ENCODE results near the gene KSR1. TPM values are rescaled to one million over a fixed set of nuclear protein-coding genes. Genes with fewer than 3 reads are reported as not detected.
A peak's percentile ranks its signal among the peaks of the same experiment; 100 is the strongest.

KSR1 gene
- total RNA-seq, 2 donors from 2014 or later, result 99.9 to 142 TPM

- ATAC-seq (no peak), DNase-seq (no peak)
- no peaks in the 10 kb centered on the region for H3K9me3 ChIP-seq
- H3K4me3 ChIP-seq, result no peak overlapping the region
- no peak overlapping the region for H3K27ac ChIP-seq
- no peak for TF ChIP-seq POLR2A (IDR thresholded peaks at IDR 0.05)
- WGBS, 2 donors, result 87% methylated on average over 4 to 9 of the region's 9 CpGs
- intact Hi-C loops (cut with DNase I), result loop anchor here (5.0 kb wide), 1 partner anchor 231 kb away; no protein-coding TSS in a partner anchor
- no peaks in the 10 kb centered on the region for H3K4me1 ChIP-seq
- peaks cover 0 to 33% of the 10 kb centered on the region in 2 donors for H3K36me3 ChIP-seq (replicated peaks in 1 of 2; ENCODE audit: insufficient read depth in 1 of 2, low read depth in 2 of 2)
- H3K27me3 ChIP-seq, result no peaks in the 10 kb centered on the region
Measured at GRCh38 chr17:27593232-27593856, 137.1 kb downstream of the KSR1 start.

DNA sequence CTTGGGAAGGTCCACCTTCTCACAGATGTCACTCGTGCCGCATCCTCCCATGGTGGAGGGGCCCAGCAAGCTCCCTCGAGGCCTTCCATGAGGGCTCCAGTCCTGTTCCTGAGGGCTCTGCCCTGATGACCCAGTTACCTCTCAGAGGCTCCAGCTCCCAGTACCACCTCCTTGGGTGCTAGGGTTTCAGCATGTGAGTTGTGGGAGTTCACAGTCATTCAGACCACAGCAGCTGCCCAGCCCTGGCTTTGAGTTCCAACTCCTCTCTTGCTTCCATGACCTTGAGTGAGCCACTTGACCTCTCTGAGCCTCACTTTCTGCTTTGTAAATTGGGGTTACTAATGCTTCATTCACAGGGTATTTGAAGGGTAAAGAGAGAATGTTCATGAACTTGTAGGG lies 137.6 kb downstream of the KSR1 start:
- WGBS, 2 donors, result 75% methylated on average over 3 of the region's 3 CpGs; no CpG with 5 or more reads in 1 of the 2 donors
- ATAC-seq, result no peak
- Histone ChIP-seq H3K27me3 (no peaks in the 10 kb centered on the region), H3K4me1 (no peaks in the 10 kb centered on the region), H3K27ac (no peak overlapping the region), H3K9me3 (no peaks in the 10 kb centered on the region), H3K4me3 (no peak overlapping the region), H3K36me3 (replicated peaks in 1 of 2; ENCODE audit: insufficient read depth in 1 of 2, low read depth in 2 of 2) (peaks cover 0 to 31% of the 10 kb centered on the region in 2 donors)
- intact Hi-C loops (cut with DNase I), result loop anchor here (5.0 kb wide), 1 partner anchor 232 kb away; no protein-coding TSS in a partner anchor
- no peak for DNase-seq
- no peak for TF ChIP-seq POLR2A (IDR thresholded peaks at IDR 0.05)
- TF ChIP-seq, protein P1, sequence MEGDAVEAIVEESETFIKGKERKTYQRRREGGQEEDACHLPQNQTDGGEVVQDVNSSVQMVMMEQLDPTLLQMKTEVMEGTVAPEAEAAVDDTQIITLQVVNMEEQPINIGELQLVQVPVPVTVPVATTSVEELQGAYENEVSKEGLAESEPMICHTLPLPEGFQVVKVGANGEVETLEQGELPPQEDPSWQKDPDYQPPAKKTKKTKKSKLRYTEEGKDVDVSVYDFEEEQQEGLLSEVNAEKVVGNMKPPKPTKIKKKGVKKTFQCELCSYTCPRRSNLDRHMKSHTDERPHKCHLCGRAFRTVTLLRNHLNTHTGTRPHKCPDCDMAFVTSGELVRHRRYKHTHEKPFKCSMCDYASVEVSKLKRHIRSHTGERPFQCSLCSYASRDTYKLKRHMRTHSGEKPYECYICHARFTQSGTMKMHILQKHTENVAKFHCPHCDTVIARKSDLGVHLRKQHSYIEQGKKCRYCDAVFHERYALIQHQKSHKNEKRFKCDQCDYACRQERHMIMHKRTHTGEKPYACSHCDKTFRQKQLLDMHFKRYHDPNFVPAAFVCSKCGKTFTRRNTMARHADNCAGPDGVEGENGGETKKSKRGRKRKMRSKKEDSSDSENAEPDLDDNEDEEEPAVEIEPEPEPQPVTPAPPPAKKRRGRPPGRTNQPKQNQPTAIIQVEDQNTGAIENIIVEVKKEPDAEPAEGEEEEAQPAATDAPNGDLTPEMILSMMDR (IDR thresholded peaks at IDR 0.05), result no peak

- no peak for ATAC-seq
- TF ChIP-seq, protein P1 (IDR thresholded peaks at IDR 0.05), result no peak
- no peak for TF ChIP-seq POLR2A (IDR thresholded peaks at IDR 0.05)
- DNase-seq, result no peak
- Histone ChIP-seq H3K36me3 (replicated peaks in 1 of 2; ENCODE audit: insufficient read depth in 1 of 2, low read depth in 2 of 2) (peaks cover 0 to 32% of the 10 kb centered on the region in 2 donors), H3K27ac (no peak overlapping the region), H3K27me3 (no peaks in the 10 kb centered on the region), H3K4me1 (no peaks in the 10 kb centered on the region), H3K9me3 (no peaks in the 10 kb centered on the region), H3K4me3 (no peak overlapping the region)
- 83 to 96% methylated on average over 2 of the region's 2 CpGs for WGBS, 2 donors
- intact Hi-C loops (cut with DNase I), result no loop called here
Measured at GRCh38 chr17:27595208-27595607, 139.0 kb downstream of the KSR1 start.

- H3K36me3 ChIP-seq (replicated peaks in 1 of 2; ENCODE audit: insufficient read depth in 1 of 2, low read depth in 2 of 2), result peaks cover 0 to 33% of the 10 kb centered on the region in 2 donors
- no peak for ATAC-seq
- H3K9me3 ChIP-seq, result no peaks in the 10 kb centered on the region
- WGBS, 2 donors, result 66 to 71% methylated on average over 4 of the region's 4 CpGs
- no peak for DNase-seq
- no peak overlapping the region for H3K27ac ChIP-seq
- no peak for TF ChIP-seq POLR2A (IDR thresholded peaks at IDR 0.05)
- TF ChIP-seq, protein P1 (IDR thresholded peaks at IDR 0.05), result no peak
- H3K4me3 ChIP-seq, result no peak overlapping the region
- no peaks in the 10 kb centered on the region for H3K27me3 ChIP-seq
- peaks cover 2% of the 10 kb centered on the region for H3K4me1 ChIP-seq
- intact Hi-C loops (cut with DNase I), result no loop called here
Measured at GRCh38 chr17:27596096-27596495, 139.8 kb downstream of the KSR1 start.

GRCh38 chr17:27596566-27597187 lies 140.4 kb downstream of the KSR1 start:
- 58 to 67% methylated on average over 8 to 9 of the region's 9 CpGs for WGBS, 2 donors
- peak in 2 of 4 donors; percentile 38 to 51 for DNase-seq
- no peaks in the 10 kb centered on the region for H3K27me3 ChIP-seq
- H3K4me1 ChIP-seq, result peaks cover 8% of the 10 kb centered on the region
- H3K36me3 ChIP-seq (replicated peaks in 1 of 2; ENCODE audit: insufficient read depth in 1 of 2, low read depth in 2 of 2), result peaks cover 0 to 32% of the 10 kb centered on the region in 2 donors
- TF ChIP-seq POLR2A (IDR thresholded peaks at IDR 0.05), result no peak
- TF ChIP-seq, protein P1 (IDR thresholded peaks at IDR 0.05), result no peak
- H3K9me3 ChIP-seq, result no peaks in the 10 kb centered on the region
- intact Hi-C loops (cut with DNase I), result no loop called here
- H3K4me3 ChIP-seq, result no peak overlapping the region
- H3K27ac ChIP-seq, result no peak overlapping the region
- ATAC-seq, result no peak
